Hematopoietic multipotent progenitor cell treated with erythropoietin and hydrocortisone succinate and interleukin-3 and kit ligand, for 6 days (in vitro differentiated cells): ENCODE results near the gene LHPP.

ENCODE experiments used
- DNase-seq: peaks from one replicate; pipeline ENCODE4 v3.0.0-alpha.2; 2015

The LHPP gene

DNA sequence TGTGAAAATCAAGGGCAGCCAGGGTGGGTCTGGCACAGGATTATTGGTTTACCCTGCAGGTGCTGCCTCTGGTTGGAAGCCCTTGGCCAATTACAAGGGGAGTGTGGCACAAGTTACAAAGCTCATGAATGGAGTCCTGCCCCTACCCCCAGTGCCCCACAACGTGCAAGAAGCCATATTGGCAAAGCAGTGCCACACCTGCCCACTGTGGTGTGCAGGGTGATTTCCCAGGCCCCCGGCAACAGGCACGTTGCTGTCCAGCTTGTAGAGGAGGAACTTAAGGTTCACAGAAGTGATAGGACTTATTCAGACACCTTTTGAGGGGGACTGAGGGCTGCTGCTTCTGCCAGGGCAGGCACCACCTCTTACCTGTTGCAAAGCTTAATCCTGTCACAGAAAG, 11.4 kb downstream of the LHPP start:
- no peak for DNase-seq

DNA sequence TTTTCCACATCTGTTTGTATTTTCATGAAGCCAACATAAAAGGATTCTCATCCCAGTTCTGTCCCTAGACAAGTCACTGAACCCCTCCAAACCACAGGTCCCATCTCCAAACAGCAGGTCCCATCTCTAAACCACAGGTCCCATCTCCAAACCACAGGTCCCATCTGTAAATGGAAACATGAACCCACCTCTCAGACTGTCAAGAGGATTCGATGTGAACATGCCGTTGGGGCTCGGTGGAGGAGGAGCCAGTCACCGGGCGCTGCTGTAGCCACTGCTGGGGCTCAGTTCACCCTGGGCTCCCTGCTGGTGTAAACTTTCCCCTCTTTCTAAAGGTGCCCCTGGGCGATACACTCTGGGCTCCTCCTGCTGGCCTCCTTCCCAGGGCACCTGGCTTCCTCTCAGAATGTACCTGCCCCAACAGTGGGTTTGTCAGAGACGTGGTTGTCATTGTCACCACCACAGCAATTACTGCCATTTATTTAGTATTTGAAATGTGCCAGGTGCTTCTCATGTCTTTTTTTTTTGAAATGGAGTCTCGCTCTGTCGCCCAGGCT, 13.0 kb downstream of the LHPP start:
- DNase-seq: peak; percentile 42

DNA sequence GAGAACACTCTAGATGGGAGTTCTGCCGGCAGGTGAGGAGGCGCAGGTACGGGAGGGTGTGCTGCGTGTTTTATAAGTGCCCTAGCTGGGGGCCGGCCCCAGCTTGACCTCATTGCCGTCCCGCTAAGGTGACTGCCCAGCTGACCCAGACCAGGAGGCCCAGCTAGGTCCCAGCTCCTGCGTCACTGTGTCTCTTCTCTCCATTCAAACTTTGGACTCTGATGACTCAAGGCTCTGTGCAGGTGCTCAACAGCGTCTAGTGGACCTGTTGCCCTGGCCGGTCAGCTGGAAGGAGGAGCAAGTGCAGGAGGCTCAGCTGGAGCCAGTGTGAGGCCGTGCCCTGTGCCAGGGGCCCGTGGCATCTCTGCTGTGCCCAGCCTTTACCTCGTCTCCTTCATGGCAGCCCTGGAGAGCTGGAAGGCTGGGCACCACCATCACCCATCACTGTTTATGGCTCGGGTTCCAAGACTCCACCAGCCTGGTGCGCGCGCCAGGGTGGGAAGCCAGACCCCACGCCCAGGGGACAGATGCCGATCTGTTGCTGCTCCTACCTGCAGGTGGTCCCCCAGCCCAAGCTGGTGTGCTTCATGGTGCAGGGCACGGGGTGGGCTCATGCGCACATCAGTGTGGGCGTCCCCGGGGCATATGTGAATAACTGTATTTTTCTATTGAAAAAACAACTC, 14.6 kb downstream of the LHPP start:
- DNase-seq: no peak

DNA sequence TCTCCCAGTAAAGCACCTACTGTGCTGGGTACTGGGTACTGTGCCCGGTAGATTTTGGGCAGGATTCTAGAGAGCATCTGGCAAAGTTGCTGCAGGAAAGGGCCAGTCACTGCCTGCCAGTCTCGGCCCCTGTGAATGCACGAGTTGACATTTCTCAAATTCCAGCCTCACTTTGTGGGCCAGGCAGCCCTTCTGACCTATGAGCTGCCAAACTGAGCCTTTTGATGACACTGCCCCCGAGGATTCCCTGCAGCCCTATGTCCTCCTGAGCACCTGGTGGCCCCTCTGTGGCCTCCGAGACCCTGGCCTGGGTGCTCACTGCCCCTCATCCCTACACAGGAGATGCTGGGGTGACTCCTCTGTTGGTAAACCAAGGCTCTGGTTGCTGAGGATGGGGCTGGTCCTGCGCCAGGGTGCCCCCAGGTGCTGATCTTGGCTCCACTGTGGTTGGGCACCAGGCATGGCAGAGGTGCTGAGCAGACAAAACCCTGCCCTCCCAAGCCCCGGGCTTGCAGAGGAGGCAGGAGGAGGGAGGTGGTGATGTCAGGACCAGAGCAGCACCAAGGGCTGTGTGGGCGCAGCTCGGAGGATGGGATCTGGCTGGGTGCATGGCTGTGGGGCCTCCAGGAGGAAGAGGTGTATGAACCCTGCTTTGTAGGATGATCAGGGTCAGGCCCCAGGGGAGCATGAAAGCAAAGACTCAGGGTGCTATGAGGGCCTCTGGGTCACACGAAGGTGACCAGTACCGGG, 16.2 kb downstream of the LHPP start:
- no peak for DNase-seq

DNA sequence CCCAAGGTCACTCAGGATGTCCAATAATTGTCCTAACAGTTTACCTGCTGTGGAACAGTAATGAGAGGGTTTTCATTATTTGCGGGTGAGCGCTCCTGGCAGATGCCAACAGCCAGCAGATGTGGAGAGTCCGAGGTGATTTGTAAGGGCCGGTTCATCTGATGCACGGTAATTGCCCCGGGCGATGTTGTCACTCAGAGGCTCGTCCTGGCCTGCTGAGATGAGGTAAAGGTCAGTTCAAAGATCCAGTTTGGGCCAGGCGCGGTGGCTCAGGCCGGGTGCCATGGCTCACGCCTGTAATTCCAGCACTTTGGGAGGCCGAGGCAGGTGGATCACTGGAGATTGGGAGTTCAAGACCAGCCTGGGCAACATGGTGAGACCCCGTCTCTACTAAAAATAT, 16.9 kb downstream of the LHPP start:
- DNase-seq: no peak

DNA sequence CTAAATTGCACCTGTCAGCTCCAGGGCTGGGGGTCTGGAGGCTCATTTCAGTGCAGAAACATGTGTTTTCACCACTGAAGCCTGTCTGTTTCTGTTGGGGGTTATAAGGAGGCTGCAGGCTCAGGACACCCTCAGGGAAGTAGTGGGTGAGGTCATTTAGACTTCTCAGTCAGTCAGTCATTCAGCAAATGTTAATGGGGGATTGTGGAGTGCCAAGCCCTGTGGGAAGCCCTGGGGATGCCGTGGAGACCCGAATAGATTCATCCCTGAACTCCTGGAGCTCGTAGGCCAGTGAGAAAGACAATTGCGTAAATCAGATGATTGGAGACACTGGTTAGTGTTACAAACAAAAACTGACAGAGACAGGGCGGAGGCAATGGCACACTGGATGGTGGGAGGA, 19.2 kb downstream of the LHPP start:
- DNase-seq: no peak

DNA sequence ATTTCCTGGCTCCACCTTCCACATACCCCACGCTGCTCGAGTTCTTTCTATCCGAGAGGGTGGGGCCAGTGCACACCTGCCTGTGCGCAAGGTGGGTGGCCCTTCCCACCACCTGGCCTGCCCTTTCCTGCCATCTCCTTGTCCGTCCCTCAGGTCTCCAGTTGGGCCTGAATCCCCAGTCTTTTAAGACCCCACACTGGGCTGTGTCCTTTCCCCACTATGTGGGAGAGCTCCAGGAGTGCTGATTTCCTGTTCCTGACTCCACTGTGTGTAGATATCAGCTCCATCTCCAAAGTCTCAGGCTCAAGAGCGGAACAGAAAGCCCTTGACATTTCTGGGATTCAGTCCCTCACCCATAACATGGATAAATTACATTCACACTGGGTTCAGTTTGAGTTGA, 20.1 kb downstream of the LHPP start:
- no peak for DNase-seq

DNA sequence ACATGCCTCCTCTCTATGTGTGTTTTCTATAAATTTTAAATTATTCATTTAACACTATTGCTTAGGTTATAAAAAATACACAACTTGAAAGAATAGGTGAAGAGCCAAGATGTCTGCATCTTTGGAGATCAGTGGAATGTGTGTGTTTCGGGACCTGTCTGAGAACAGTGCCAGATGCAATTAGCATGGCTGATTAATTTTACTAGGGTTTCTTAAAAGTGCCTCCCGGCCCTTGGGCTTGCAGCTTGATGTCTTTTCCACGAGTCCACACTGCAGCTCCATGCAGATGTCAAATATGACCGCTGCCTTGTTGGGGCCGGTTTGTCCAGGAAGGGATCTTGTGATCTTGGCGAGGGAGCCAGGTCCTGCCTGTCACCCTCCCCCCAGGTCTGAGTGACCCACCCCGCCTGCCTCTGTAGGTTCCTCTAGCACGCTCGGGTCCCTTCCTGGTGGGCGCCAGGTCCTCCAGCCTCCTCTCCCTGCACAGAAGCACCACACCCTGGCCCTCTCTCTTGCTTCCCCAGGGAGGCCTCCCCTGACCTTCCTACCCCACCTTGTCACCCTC, 20.7 kb downstream of the LHPP start:
- no peak for DNase-seq

DNA sequence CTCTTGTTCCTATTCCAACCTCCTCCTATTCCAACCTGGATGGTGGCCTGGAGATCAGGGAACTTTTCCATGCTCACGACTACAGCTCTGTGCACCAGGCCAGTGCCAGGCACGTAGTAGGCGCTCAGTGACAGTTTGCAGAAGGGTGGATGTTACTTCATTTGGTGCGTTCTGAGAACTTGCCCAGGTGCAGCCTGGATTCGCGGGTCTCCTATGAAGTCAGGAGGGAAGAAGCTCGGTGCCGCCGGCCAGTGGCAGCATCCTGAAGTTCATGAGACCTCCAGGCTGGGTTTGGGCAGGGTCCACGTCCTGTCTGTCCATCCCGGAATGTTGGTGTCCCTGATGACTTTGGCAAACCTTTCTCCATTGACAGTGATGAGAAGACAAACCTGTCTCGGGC, 21.3 kb downstream of the LHPP start:
- DNase-seq: no peak

DNA sequence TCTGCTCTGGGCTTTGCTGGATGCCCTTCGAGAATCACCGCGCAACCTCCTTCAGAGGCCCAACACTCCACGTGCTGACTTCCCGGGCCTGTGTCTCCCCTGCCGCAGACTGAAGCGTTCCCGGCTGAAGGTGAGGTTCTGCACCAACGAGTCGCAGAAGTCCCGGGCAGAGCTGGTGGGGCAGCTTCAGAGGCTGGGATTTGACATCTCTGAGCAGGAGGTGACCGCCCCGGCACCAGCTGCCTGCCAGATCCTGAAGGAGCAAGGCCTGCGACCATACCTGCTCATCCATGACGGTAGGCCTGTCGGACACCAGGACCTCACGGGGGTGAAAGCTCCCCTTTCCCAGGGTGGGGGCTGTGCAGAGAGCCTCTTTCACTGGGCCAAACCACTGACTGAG, 22.4 kb downstream of the LHPP start:
- no peak for DNase-seq

DNA sequence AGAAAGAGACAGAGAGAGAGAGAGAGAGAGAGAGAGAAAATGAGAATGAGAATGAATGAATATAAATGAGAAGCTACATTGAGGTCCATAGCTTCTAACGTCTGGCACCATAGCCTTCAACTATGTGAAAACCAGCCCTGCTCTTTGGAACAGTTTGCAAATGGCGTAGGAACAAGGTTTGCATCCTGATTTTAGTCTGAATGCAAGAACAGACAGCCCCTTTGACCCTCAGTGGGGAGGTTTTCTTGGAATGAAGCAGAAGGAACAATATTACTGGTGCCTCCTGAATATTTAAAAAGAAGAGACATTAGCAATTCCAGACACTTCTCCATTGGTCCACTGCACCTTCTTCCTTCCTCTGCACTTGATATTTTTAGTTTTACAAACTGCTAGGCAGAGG, 23.0 kb downstream of the LHPP start:
- DNase-seq: no peak

DNA sequence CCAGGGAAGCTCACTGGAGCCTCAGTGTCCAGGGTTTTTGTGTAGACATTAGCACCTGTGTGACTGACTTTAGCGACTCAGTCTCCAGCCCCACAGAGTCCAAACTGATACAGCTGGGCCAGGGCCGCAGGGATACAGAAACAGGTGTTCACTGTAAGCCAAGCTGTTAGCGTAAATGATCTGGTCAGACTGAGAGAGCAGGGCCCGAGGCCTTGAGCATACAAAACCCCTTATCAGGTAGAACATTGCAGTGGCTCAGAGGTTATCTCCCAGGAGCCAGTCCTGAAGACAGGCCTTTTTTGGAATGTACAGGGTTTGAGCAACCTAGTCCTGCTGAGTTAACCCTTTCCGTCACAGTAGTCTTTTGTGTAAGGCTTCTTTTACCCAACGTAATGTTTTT, 25.0 kb downstream of the LHPP start:
- DNase-seq: peak; percentile 89

DNA sequence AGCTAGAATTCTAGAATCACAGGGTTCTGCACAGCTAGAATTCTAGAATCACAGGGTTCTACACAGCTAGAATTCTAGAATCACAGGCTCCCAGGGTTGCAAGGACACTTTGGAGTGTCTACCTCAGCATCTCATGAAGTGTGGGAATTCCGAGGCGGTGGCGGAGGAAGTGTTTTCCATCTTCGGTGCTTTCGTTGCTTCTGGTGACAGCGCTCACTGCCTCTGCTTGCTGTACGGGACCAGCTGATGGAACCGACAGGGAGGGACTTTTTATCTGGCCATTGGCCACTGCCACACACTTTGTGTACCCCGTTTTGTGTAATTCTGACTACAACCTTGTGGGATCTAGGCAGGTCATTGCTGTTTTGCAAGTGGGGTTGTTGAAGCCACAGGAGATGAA, 29.5 kb downstream of the LHPP start:
- no peak for DNase-seq

DNA sequence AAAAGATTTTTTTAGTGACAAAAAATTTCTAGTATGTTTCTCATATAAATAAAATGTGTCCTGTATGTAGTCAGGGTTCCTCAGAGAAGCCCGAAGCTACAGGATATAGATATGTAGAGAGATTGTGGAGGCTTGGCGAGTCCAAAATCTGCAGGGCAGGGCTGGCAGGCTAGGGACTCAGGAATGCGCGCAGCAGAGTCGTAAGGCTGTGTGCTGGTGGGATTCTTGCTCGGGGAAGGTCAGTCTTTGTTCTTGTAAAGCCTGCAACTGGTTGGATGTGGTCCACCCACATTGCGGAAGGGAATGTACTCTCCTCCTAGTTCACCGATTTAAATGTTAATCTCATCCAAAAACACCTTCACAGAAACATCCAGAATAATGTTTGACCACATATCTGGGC, 30.6 kb downstream of the LHPP start:
- DNase-seq: no peak

DNA sequence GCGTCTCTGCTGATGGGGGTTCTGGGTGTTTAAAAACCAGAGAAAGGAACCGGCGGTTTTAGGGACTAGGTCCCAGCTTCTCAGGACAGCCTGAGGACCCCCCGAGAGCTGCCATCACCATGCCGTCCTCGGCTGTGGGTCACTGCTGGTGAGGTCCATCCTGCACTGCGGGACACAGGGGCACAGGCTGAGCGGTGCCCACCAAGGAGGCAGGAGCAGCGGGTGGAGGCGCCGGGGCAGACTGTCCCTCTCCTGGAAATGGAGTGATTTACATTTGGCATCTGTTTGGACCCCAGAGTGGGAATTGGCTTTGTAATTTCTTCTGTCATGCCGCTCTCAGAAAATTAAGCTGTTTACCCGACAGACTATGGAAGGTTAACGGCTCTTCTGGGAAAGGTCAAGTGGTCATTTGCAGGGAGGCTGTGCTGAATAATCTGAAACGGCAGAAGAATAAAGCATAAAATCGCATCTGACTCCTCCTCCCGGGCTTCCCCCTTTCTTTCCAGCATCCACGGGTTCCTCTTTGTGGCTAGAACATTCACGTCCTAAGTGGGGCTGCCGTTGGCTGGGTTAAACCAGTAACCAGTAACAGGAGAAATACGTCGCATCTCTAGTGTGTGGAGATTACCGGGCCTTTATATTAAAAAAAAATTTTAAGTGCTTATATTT, 31.7 kb downstream of the LHPP start:
- DNase-seq: peak; percentile 27

DNA sequence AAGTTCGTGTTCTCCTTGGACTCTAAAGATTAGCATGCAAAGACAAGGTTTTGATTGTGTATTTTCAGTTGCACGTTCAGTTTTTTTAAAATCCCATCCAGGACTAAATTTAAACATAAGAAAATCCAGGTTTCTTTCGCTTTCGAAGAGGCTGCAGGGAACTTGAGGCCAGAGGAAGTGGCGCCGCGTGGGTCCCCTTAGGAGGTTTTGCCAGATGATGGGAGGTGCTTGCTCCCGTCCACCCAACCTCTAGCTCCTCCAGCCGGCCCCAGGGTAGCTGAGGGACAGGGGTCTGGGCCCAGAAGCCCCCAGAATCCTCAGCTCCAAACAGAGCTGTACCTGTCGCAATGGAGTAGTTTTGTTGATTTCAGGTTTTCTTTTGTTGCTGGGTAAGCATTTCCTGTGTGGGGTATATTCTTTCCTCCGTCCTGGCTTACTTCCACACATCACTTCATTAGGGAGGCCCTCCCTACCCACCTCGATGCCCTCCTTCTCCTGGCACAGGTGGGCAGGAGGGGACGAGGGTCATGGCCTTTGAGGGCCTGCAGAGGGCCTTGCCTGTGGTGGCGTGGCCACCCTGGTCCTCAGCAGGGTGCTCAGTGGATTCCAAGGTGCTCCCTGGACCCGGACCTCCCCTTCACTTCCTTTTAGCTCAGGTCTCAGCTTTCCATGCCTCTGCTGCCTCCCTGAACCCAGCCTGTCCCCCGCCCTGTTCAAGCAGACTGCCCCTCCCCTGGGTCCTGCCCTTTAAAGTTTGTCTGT, 32.6 kb downstream of the LHPP start:
- no peak for DNase-seq

DNA sequence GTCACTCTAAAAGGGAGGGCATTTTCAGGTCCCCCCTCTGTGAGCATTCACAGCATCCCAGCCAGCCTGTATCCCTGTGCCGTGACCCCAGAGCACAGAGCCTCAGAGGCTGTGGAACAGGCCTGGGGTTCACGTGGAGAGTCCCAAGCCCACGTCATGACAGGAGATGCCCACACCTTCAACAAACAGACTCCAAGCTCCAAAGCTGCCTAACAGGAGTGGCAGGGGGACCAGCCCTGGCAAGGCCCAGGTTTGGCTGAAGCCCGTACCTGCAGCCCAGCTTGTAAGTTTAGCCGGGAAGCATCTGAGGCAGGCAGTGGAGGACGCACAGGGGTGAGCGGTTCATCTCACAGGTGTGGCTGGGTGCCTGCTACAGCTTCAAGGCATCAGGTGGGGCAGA, 33.5 kb downstream of the LHPP start:
- DNase-seq: no peak

DNA sequence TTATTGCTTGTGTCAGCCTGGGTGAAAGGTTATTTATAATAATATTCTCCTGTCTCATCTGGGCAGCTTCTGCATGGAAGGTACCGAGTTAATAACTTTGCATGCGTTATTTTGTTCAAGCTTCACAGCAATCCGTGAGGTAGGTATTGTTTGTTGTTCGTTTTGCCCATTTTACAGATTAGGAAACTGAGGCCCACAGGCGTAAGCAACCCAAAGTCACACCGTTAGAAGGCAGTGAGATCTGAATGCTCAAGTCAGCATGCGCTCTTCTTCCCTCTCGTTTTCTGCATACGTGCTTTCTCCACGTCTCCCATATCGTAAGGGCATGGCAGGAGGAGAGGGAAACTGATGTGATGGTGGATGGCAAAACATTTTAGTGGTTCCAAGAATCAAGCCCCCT, 34.1 kb downstream of the LHPP start:
- no peak for DNase-seq

DNA sequence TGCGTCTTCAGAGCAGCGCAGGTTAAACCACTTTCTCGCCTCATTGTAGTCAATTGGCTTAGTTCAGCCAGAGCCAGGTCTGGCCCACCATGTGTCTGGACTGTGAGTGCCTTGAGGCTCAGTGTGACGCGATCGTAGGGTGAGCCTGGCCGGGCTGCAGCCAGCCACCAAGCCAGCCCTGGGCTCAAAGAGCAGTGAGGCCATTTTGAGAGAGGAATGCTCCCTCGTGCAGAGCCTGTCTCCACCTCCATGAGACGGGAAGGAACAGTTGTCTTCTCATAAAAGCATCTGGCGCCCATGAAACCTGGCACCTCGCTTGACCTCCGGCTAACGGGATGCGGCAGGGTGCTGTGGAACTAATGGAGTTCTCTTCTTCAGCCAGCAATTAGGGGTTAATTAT, 34.5 kb downstream of the LHPP start:
- DNase-seq: no peak

DNA sequence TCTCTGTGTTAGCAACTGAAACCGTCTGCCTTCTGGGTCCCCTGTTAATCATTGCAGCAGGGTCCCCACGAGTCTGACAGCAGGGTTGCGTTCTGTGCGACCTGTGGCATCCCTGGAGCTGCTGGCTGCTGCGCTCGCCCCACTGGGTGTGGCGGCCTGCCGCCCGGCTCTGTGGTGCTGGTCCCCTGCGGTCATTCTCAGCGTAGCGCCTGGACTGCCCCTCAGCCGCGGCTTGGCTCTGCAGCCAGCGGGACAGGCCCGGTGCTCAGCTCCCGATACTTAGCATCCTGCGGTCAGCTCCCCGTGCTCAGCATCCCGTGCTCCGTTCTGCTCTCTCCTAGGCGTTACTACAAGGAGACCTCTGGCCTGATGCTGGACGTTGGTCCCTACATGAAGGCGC, 35.0 kb downstream of the LHPP start:
- no peak for DNase-seq

DNA sequence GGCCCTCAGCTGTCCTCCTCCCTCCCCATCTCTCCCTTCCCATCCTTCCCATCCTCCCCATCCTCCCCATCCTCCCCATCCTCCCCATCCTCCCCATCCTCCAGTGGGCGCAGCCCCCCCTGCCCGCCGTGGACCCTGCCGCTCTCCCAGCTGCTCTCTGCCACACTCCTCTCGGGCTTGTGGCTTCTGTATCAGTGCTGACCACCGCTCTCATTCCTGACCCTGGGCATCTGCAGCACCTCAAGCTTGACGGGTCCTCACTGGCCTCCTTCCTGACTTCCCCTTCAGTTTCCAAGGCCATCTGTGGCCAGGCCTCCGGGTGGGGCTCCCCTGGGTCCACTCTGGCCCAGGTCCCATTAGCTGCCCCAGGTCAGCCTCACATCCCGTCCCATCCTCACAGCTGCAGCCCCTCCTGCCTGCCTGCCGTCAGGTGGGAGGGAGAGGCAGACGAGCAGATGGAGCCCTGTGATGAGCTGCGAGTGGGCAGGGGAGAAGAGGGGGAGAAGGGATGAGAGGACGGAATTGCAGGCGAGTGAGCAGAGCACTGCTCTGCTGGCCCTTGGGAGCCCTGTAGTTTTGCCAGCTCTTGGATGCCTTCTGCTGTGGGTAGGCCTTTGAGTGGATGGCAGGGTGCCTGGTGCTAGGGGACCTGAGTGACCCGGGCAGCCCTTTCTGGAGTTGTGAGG, 35.7 kb downstream of the LHPP start:
- DNase-seq: no peak

DNA sequence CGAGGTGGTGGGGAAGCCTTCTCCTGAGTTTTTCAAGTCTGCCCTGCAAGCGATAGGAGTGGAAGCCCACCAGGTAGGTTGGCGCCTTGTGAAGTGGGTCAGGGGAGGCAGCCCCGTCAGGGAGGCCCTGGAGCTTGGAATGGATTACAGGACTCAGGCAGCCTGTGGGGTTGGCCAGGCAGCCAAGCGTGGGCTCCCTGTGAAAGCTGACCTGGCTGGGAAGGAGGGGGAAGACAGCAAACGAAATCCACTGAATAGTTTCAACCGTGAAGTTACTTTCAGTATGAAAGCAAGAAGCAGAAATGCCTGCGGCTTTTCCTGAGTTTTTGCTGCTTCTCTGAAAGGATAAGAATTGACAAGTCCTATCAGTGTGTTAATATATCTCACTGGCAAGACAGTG, 36.4 kb downstream of the LHPP start:
- DNase-seq: no peak
